BLaER1 (cell line): ENCODE data around the gene C6orf62.

Experiments
- H3K27ac ChIP-seq: shearing (Covaris generic); formaldehyde crosslinking; 2 replicates; pipeline ENCODE4 v1.8.1; 2022
- H3K27me3 ChIP-seq: shearing (Covaris generic); formaldehyde crosslinking; 2 replicates; pipeline ENCODE4 v1.8.1; 2022
- H3K36me3 ChIP-seq: shearing (Covaris generic); formaldehyde crosslinking; 2 replicates; pipeline ENCODE4 v1.8.1; 2022
- H3K4me1 ChIP-seq: shearing (Covaris generic); formaldehyde crosslinking; 2 replicates; pipeline ENCODE4 v1.8.1; 2022
- H3K4me2 ChIP-seq: shearing (Covaris generic); formaldehyde crosslinking; 2 replicates; pipeline ENCODE4 v1.8.1; 2022
- H3K4me3 ChIP-seq: shearing (Covaris generic); formaldehyde crosslinking; 2 replicates; pipeline ENCODE4 v1.8.1; 2022
- H3K9ac ChIP-seq: shearing (Covaris generic); formaldehyde crosslinking; 2 replicates; pipeline ENCODE4 v1.8.1; 2022
- H3K9me3 ChIP-seq: shearing (Covaris generic); formaldehyde crosslinking; 2 replicates; pipeline ENCODE4 v1.8.1; 2022
- H4K20me1 ChIP-seq: shearing (Covaris generic); formaldehyde crosslinking; 2 replicates; pipeline ENCODE4 v1.8.1; 2022
- Cebpa-rat ChIP-seq: shearing (Covaris generic); IDR thresholded peaks from 2 replicates; pipeline ENCODE4 v1.8.1; 2022

The C6orf62 gene

GRCh38 chr6:24658573-24659560, 60.1 kb downstream of the C6orf62 start:
- Histone ChIP-seq H4K20me1 (peaks cover 51% of the 10 kb centered on the region), H3K4me1 (peaks cover 8% of the 10 kb centered on the region), H3K4me3 (no peak overlapping the region), H3K27ac (no peak overlapping the region), H3K4me2 (no peak overlapping the region), H3K36me3 (peaks cover 72% of the 10 kb centered on the region), H3K27me3 (no peaks in the 10 kb centered on the region), H3K9ac (no peak overlapping the region), H3K9me3 (no peaks in the 10 kb centered on the region)
- TF ChIP-seq Cebpa-rat = no peak

DNA sequence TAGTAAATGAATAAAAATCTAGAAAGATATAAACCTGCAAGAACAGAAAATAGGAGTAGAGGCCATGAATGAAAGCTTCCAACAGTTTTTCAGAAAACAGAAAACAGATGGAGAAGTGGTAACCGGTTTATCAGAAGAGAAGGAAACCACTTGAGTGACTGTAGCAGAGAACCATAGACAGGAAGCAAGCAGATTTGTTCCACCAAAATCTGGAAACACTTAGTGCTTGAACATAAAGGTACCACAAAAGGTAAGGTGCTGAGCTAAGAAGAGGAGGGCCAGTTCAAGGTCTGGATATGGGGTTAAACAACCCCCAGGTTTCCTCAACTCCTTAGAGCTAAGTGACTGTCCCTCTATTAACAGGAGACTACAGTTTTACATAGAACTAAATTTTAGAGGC, 63.7 kb downstream of the C6orf62 start:
- no peaks in the 10 kb centered on the region for H3K9me3 ChIP-seq
- H3K4me1 ChIP-seq = peaks cover 7% of the 10 kb centered on the region
- TF ChIP-seq Cebpa-rat = no peak
- H3K4me2 ChIP-seq = no peak overlapping the region; the same call in 1 of the 2 replicates
- no peaks in the 10 kb centered on the region for H3K27me3 ChIP-seq
- no peak overlapping the region for H3K4me3 ChIP-seq
- no peak overlapping the region for H3K27ac ChIP-seq
- H4K20me1 ChIP-seq = peaks cover 61% of the 10 kb centered on the region
- H3K9ac ChIP-seq = no peak overlapping the region
- H3K36me3 ChIP-seq = peaks cover 81% of the 10 kb centered on the region
